ENCODE data around the gene BMP10. TPM values are rescaled to one million over a fixed set of nuclear protein-coding genes. Genes with fewer than 3 reads are reported as not detected.

Gene BMP10
- total and polyA plus RNA-seq, 2 of the 13 experiments (the other 11 are each of a cell fraction or from before 2014, with no cell fraction given): not detected

DNA sequence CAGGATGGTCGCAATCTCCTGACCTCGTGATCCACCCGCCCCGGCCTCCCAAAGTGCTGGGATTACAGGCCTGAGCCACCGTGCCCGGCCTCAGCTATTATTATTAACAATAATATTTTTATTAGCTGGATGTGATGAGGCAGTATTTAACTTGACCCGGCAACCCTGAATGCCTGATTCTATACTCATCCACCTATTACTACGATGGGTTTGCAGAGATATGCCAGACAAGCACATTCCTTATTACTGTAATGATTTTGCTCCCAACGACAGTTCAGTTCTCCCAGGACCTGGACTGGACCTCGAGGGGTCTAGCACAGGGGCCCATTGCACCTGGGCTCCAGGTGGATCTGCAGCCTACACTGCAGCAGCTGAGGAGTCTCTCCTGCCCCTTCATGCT, 32.6 kb downstream of the BMP10 start (continued):
- TF ChIP-seq ARNT2 (CRISPR knock-in tag; IDR thresholded peaks at IDR 0.05; ENCODE audit: low read depth): no peak

GRCh38 chr2:68837861-68838341, 33.3 kb downstream of the BMP10 start:
- no TSS peak for BruUV-seq (replicated peaks)
- in situ Hi-C loops (cut with HindIII; ENCODE audit: extremely low pct_ligation_motif_present, low pct_unique_long_range_greater_than_20kb): no loop called here
- Histone ChIP-seq H3K9me3 (ENCODE audit: low read length) (0 out of 2 replicates have a peak, but pooled peaks cover 4% of the 10 kb centered on the region), H2AFZ (ENCODE audit: low read length) (no peak overlapping the region), H3K9ac (ENCODE audit: insufficient read depth, low read depth, low read length) (no peak overlapping the region), H3K4me2 (ENCODE audit: low read depth, low read length) (no peak overlapping the region), H4K20me1 (ENCODE audit: insufficient read depth, low read length) (no peaks in the 10 kb centered on the region), H3K36me3 (replicated peaks in 1 of 2; ENCODE audit: control insufficient read depth in 1 of 2, insufficient read depth in 2 of 2, low read length in 2 of 2) (no peaks in the 10 kb centered on the region), H3K4me1 (ENCODE audit: insufficient read depth, low read length) (no peaks in the 10 kb centered on the region), H3K79me2 (ENCODE audit: insufficient read depth, low read length) (no peaks in the 10 kb centered on the region), H3K27me3 (ENCODE audit: control insufficient read depth in 1 of 2, insufficient read depth in 2 of 2, low read length in 2 of 2) (peaks cover 4 to 12% of the 10 kb centered on the region in 2 experiments; a peak in 3 of 5 replicates), H3K27ac (ENCODE audit: extremely low read length, insufficient read depth, low read length) (no peak overlapping the region), H3K4me3 (replicated peaks in 1 of 3; ENCODE audit: insufficient read depth in 1 of 3, low read depth in 2 of 3, low read length in 3 of 3) (no peak overlapping the region)
- intact Hi-C loops (cut with micrococcal nuclease; ENCODE audit: unreplicated experiment): loop anchor here (1.0 to 5.0 kb wide), 3 partner anchors 69 to 375 kb away; no protein-coding TSS in a partner anchor
- FAIRE-seq: no peak
- no peak for ATAC-seq
- ChIA-PET CTCF (ENCODE audit: low intra/inter-chr PET ratio, low total read pairs) (interaction anchor here (2.6 kb wide), 1 partner anchor 85 kb away, joined by 16 read pairs; no protein-coding TSS in a partner anchor), POLR2A (no interaction called here)
- WGBS (ENCODE audit: low lambda C conversion rate): 11% methylated on average over 3 of the region's 3 CpGs
- no peak for DNase-seq (ENCODE audit: low spot score)
- TF ChIP-seq, protein P1, sequence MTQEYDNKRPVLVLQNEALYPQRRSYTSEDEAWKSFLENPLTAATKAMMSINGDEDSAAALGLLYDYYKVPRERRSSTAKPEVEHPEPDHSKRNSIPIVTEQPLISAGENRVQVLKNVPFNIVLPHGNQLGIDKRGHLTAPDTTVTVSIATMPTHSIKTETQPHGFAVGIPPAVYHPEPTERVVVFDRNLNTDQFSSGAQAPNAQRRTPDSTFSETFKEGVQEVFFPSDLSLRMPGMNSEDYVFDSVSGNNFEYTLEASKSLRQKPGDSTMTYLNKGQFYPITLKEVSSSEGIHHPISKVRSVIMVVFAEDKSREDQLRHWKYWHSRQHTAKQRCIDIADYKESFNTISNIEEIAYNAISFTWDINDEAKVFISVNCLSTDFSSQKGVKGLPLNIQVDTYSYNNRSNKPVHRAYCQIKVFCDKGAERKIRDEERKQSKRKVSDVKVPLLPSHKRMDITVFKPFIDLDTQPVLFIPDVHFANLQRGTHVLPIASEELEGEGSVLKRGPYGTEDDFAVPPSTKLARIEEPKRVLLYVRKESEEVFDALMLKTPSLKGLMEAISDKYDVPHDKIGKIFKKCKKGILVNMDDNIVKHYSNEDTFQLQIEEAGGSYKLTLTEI (CRISPR knock-in tag; conservative IDR thresholded peaks at IDR 0.05): no peak
- TF ChIP-seq BCL6 (CRISPR knock-in tag; IDR thresholded peaks at IDR 0.05): no peak
- no peak for TF ChIP-seq ZNF337 (CRISPR knock-in tag; IDR thresholded peaks at IDR 0.05; ENCODE audit: borderline replicate concordance, low read depth)
- no peak for TF ChIP-seq PHF20 (CRISPR knock-in tag; IDR thresholded peaks at IDR 0.05)
- TF ChIP-seq SRSF1 (optimal IDR thresholded peaks at IDR 0.05; ENCODE audit: low read depth, low read length): no peak
- no peak for TF ChIP-seq ZNF687 (CRISPR knock-in tag; IDR thresholded peaks at IDR 0.05)
- TF ChIP-seq ZNF672 (CRISPR knock-in tag; IDR thresholded peaks at IDR 0.05): no peak
- TF ChIP-seq GATAD2A (CRISPR knock-in tag; IDR thresholded peaks at IDR 0.05): no peak
- no peak for TF ChIP-seq ZNF101 (CRISPR knock-in tag; IDR thresholded peaks at IDR 0.05; ENCODE audit: borderline replicate concordance, low read depth)

Measured in HepG2 (cell line).